Measurements from ENCODE around the gene OR9I1.

OR9I1 gene, protein sequence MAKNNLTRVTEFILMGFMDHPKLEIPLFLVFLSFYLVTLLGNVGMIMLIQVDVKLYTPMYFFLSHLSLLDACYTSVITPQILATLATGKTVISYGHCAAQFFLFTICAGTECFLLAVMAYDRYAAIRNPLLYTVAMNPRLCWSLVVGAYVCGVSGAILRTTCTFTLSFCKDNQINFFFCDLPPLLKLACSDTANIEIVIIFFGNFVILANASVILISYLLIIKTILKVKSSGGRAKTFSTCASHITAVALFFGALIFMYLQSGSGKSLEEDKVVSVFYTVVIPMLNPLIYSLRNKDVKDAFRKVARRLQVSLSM
- 0 reads per million in 4 donors for total RNA-seq

- DNase-seq = no peak
Measured at GRCh38 chr11:58125469-58125868, at the start of gene OR9I1. Gene OR9I1, minus strand, starts transcription at chr11:58125530. Its CDS starts 6,086 bp downstream, at chr11:58119444.

DNA sequence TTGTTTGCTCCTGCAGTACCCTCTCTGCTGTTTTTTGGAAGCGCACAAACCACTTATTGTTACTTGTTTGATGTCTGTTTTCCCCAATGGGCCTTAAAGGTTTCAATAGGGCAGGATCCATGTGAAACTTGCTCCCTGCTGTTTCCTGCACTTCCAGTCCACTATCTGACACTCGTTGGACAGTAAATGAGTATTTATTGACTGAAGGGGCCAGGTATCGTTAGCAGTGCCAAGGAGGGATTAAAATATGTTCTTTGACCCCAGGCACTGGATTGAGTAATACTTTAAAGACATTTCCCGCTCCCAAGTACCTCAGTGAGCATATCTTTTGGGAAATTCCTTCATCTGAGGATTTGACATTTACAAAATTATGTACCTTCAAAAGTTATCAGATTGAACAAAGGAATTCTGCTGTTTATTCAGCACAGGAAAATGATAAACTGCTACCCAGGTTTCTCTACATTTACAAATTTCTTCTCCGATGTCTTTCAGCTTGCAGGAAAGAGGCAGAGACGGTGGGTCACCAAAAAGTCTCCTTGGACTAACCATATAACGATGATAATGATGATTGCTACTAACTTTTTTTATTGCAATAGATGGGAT, 40.3 kb upstream of the OR9I1 start:
- no peak for DNase-seq

DNA sequence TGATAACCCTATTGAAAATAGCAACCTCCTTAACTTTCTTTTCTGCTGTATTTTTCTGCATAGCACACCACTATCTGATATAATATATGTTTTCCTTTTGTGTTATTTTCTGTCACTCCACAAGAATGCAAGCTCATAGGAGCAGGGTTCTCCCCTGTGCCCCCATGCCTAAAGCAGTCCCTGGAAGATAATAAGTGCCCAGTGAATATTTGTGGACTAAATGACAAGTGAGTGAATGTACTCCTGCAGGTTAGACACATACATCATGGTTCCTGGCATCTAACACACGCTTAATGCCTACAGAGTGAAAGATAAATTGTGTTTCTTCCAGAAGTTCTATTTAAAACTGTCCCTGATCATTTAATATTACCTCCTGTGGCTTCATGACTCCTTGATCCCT, 39.7 kb upstream of the OR9I1 start:
- DNase-seq = no peak

DNA sequence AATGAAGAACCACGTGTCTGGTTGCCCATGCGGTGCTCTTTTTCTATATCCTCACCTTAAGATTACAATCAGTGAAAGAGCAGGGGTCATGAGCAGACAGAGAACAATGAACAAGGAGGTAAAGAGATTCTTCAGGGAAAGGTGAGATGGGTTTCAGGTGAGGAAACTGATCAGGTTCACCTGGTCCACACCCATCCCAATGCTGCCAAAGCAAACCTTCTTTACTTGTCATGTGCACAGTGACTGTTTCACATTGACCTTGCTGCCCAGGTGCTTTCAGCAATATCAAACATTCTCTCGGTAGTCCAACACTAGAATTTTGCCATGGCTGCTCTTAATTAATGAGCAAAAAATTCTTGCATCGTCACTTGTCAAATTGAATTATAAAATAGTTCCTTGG, 39.1 kb upstream of the OR9I1 start:
- no peak for DNase-seq

GRCh38 chr11:58152781-58153180, 27.5 kb upstream of the OR9I1 start:
- DNase-seq = no peak

DNA sequence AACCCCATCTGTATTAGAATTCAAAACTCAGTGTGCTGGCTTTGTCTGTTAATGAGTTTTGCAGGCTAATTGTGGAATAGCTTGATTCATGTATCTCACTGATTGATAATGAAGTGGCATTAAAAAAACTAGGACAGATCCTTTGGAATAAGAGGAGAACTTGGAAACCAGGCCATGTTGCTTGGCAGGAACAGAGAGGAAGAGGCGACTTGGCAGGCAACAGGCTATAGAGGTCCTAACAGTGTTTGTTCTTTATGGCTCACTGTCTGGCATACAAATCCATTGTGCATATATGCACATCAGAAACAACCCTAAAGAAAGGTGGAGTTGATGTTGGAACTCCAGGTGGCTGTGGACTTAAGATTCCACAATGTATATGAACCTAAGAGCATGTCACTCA, 17.4 kb upstream of the OR9I1 start:
- DNase-seq = no peak

DNA sequence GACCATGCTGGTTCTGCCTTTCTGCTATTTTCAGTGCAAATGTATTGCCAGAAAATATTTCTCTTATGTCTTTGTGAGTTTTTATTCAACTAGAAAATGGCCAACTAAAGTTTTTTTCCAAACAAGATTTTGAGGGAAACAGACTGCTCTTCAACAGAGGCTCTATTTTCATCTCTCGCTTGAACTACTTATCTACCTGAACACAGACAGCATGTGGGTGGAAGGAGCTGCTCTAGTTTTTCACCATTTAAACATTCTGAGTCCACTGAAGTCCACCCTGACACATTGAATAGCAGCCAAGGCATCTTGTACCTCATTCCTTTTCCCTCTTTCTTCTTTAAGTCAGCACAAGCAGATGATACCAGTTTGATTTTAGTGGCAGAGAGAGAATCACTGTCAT, 9.8 kb upstream of the OR9I1 start:
- DNase-seq = no peak

GRCh38 chr11:58134151-58134550, 8.8 kb upstream of the OR9I1 start:
- DNase-seq = no peak

GRCh38 chr11:58133309-58134076, 8.2 kb upstream of the OR9I1 start:
- DNase-seq = no peak

GRCh38 chr11:58127350-58127749, 2.0 kb upstream of the OR9I1 start:
- no peak for DNase-seq

GRCh38 chr11:58121096-58121495, 4.2 kb downstream of the OR9I1 start:
- DNase-seq = no peak

DNA sequence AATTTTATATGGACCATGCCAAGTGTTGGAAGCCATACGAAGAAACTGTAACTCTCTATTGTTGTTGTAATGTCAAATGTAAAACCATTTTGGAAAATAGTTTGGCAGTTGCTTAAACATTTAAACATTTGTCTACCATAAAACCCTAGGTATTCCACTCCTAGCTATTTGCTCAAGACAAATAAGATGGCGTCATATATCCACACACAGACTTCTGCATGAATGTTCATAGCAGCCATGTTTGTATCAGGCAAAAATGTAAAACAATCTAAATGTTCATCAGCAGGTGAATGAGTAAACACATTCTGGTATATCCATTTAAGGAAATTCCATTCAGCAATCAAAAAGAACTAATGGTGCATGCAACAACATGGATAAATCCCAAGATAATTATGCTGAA, 27.9 kb downstream of the OR9I1 start:
- DNase-seq = no peak

- DNase-seq = no peak
Measured at GRCh38 chr11:58086528-58086927, 38.8 kb downstream of the OR9I1 start.

DNA sequence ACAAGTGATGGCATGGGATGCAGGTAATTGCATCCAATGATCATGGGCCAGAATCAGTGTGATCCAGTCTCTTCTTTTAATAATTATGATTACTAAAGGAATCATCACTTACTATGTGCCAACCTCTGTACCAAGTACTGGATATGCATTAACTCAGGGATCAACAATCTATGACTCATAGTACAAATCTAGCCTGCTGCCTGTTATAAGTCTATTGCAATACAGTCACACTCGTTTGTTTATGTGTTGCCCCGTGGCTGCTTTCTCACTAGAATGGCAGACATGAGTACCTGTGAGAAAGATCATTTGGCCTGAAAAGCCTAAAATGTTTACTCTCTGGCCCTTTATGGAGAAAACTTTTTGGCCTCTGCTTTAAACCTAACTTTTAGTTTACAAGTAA, 49.5 kb downstream of the OR9I1 start:
- DNase-seq = no peak

- no peak for DNase-seq
Measured at GRCh38 chr11:58070585-58070984, 54.7 kb downstream of the OR9I1 start.

- no peak for DNase-seq
Measured at GRCh38 chr11:58068655-58069054, 56.7 kb downstream of the OR9I1 start.

DNA sequence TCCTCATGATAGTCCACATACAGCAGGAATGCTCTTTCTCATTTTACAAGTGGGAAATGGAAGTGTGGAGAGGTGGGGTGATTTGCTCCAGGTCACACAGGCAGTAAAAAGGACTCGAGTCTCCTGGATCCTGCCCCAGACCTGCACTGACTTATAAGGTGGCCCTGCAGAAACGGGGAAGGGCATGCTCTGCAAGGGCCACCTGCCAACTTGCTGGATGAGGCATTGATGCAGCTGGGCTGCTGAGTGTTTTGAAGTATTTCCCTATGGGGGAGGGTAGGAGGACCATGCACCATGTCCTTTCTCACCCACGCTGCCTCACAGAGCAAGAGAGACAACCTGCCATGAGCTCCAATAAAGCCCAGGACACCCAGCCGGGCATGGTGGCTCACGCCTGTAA, 57.6 kb downstream of the OR9I1 start:
- no peak for DNase-seq

All from T-helper 1 cell (primary cell).